GM21717 (cell line): ENCODE data around the gene ADAMTS14.

Experiments used
- ATAC-seq: cut with Tn5 transposase; IDR thresholded peaks from one replicate; pipeline ENCODE4 v1.9.1; 2021; ENCODE audit warnings: mild to moderate bottlenecking, moderate library complexity; ENCODE audit not compliant: unreplicated experiment

Gene ADAMTS14

DNA sequence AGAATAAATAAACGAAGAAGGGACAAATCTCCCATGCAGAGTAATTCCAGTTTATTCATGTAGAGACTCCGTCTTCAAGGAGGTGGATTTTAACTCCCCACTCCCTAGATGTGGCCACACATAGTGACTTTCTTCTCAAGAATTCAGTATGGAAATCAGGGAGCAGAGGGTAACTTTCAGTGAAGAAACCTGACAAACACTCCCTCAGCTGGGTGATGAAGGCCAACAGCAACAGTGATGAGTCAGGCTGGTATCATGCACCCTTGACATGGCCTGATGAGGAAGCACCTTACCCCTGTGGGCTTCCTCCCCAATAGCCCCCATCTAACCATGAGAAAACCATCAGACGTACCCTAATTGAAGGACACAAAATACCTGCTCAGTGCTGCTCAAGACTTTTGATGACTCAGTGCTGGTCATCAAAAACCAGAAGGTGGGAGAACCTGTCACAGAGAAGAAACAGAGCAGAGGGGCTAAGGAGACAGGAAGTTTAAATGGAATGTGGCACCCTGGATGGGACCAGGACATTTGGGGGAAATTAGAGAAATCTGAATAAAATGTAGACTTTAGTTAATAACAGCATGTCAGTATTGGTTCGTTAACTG lies 50.6 kb downstream of the ADAMTS14 start:
- ATAC-seq = no peak

GRCh38 chr10:70723771-70724170 lies 51.5 kb downstream of the ADAMTS14 start:
- no peak for ATAC-seq

GRCh38 chr10:70726909-70727495 lies 54.7 kb downstream of the ADAMTS14 start:
- no peak for ATAC-seq

DNA sequence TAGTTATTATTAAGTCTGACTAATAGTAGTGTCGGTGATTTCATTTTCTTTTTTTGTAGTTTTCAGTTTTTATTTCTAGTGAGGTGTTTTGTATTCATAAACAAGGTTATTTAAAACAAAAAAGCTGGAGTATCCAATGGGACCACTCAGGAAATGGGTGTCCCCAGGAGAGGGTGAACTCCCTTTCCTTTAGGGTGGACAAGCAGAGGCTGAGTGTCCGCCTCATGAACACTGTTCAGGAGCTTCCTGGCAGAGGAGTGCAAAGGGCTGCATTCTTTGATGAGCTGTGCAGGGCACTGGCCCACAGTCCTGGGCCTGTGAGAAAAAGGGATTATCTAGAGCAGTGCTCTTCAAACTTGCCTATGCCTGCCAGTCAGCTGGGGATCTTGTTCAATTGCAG lies 56.0 kb downstream of the ADAMTS14 start:
- no peak for ATAC-seq

DNA sequence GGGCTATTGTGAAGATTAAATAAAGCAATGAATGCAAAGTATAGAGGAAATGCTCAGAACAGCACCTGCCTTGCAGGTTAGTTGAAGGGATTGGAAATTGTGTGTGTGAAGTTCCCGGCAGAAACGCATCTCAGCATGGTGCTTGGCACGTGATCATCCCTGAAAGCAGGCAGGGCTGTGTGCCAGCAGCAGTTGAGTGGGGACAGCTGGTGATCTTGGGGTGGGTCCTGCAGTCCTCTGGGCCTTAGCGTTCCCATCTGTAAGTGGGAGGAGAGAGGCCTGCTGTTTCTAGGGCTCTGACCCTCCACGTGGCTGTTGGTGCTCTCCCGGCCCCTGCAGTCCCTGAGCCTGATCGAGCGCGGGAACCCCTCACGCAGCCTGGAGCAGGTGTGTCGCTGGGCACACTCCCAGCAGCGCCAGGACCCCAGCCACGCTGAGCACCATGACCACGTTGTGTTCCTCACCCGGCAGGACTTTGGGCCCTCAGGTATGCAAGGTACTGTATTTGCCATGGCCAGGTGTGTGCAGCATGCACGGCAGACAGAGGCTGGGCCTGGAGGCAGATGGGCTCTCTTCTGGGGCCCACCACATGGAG lies 57.6 kb downstream of the ADAMTS14 start:
- no peak for ATAC-seq

GRCh38 chr10:70730955-70731354 lies 58.6 kb downstream of the ADAMTS14 start:
- no peak for ATAC-seq

DNA sequence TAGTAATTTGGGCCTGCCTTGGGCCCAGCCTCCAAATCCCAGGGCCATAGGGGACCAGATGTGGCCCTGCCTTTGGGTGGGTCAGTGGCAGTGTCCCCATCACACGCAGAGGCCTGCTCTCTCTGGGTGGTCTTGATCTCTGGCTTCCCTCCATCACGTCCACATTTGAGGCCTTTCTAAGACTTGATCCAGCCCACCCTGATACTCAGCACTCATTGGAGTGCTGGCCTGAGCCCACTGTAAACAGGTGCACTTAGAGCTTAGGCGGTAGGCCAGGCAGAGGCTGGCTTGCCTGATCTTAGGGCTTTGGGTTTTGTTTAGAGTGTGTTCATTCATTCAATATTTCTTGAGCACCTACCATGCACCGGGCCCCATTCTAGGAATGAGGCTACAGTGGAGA lies 60.3 kb downstream of the ADAMTS14 start:
- no peak for ATAC-seq

GRCh38 chr10:70733051-70733450 lies 60.7 kb downstream of the ADAMTS14 start:
- ATAC-seq = no peak

GRCh38 chr10:70735161-70735560 lies 62.9 kb downstream of the ADAMTS14 start:
- ATAC-seq = no peak

- no peak for ATAC-seq
These were observed 64.2 kb downstream of the ADAMTS14 start for GRCh38 chr10:70736525-70736924.

DNA sequence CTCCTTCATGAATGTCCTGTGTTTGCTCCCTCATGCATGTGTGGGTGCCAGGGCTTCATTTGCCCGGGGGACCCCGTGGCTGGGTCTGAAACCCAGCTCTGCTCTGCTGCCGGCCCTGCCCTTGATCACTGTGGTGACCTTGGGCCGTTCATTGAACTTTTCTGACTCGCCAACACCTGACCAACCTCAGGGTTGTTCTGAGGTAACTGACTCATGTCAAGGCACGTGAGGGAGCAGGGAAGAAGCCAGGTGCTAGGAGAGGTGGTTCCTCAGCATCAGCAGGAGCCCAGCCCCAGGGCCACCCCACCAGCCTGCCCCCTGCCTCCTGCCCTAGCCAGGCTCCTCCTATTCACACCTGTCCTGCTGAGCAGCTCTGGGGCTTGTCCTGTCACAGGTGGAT lies 64.9 kb downstream of the ADAMTS14 start:
- ATAC-seq = no peak

DNA sequence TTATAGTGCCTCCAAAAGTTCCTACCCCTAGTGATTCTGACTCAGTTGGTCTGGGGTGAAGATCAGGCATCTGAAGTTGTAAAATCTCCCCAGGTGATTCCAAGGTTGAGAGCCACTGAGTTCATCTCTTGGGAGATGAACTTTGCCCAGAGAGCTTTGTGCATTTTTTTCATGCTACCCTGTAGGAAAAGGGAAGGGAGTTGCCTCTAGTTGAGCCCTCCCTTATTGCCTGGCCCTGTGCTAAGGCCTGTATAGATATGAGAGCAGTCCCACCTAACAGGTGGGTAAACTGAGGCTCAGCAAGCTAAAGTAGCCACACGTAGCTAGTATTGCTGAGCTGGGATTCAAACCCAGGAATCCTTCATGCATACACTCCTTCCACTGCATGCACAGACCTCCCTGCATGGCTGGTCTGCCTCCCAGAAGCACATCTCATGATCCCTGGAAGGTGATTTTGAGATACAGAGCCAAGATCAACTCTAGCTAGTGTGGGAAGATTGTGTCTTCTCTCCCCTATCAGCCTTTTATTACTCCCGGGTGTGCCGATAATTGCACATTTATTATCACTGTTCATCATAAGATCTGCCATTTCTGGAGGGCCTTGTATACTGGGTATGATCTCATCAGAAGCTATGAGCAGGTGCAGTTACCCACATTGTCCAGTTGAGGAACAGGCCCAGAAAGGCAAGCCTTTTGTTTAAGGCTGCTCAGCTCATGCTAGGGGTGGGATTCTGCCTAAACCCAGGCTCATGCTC lies 65.9 kb downstream of the ADAMTS14 start:
- no peak for ATAC-seq

- ATAC-seq = no peak
These were observed 66.4 kb downstream of the ADAMTS14 start for GRCh38 chr10:70738761-70739121.

GRCh38 chr10:70740406-70741288 lies 68.3 kb downstream of the ADAMTS14 start:
- no peak for ATAC-seq

- no peak for ATAC-seq
These were observed 70.5 kb downstream of the ADAMTS14 start for GRCh38 chr10:70742537-70743429.

DNA sequence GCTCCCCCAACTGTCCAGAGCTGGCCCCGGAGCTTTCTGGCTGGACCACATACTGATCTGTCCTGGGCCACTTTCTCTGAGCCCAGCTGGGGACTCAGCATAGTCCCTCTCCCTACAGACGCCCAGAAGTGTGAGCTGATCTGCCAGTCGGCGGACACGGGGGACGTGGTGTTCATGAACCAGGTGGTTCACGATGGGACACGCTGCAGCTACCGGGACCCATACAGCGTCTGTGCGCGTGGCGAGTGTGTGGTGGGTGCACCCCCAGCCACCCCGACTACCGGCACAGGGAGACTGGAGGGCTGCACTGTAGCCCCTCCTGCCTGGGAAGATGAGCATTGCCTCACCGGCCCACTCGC lies 71.1 kb downstream of the ADAMTS14 start:
- ATAC-seq = no peak

- ATAC-seq = no peak
These were observed 71.6 kb downstream of the ADAMTS14 start for GRCh38 chr10:70743879-70744278.

GRCh38 chr10:70744617-70745143 lies 72.4 kb downstream of the ADAMTS14 start:
- ATAC-seq = no peak

GRCh38 chr10:70745555-70745954 lies 73.2 kb downstream of the ADAMTS14 start:
- ATAC-seq = no peak
